ENCODE data around the gene UBN1. TPM values are rescaled to one million over a fixed set of nuclear protein-coding genes. Genes with fewer than 3 reads are reported as not detected.

Gene UBN1
- total and polyA plus RNA-seq, 2 donors (not counting 3 experiments of a cell fraction or from before 2014, with no cell fraction given): 26.0 to 44.8 TPM

DNA sequence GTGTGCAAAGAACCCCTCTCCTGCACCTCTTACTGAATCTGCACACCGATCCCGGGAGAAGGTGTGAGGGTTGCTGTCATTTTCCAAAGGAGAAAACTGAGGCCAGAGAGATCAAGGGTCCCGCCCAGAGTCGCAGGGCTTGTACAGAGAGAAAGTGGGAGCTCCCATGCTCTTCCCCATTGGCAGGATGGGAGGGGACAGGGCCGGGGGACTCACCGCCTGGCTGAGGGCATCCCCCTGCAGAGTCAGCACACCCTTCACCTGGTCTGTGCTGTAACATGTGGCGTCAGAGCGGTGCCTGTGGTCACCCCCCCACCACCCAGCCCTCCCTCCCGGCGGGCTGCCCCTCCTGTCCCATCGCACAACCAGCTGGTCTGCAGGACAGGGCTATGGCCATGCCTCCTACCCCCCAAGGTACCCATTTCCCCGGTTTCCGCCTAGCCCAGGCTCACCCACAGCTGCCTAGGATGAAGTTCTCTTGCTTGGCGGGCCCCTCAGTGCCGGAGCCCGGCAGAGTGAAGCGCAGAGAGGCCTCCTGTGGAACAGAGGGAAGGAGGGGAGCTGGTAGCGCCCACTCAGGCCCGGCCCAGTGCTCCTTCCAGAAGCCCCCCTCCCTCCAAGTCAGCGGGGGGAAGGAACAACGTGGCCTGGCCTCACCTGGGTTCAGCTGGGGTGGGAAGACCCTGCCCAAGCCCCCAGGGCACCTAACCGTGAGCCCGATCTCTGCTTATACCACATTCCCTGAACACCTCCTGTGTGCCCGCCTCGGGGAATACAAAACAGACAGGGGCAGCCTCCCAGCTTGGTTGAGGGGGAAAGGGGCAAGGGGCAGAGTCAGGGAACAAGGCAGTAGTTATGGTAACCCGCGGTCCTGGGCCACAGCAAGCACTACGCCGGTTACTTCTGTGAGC lies 46.0 kb upstream of the UBN1 start:
- Histone ChIP-seq H3K4me3 (replicated peaks in 1 of 3; ENCODE audit: insufficient read depth in 1 of 3, low read depth in 1 of 3, low read length in 3 of 3) (peak overlapping the region; percentile 59 to 76 (median 60)), H3K36me3 (ENCODE audit: control insufficient read depth in 2 of 2, extremely low read depth in 1 of 2, insufficient read depth in 2 of 2, low read length in 2 of 2) (peaks cover 2 to 7% of the 10 kb centered on the region in 2 experiments), H3K27ac (ENCODE audit: insufficient read depth, low read depth, low read length) (no peak overlapping the region), H4K20me1 (replicated peaks; ENCODE audit: control insufficient read depth, extremely low read depth, insufficient read depth, low read length) (no peaks in the 10 kb centered on the region), H3K9me1 (replicated peaks; ENCODE audit: control insufficient read depth, extremely low read depth, insufficient read depth, low read length) (no peaks in the 10 kb centered on the region), H3K4me2 (ENCODE audit: insufficient read depth, low read length) (peak overlapping the region; percentile 12), H3K79me2 (ENCODE audit: control insufficient read depth, insufficient read depth, low read length) (no peaks in the 10 kb centered on the region), H2AFZ (ENCODE audit: low read depth, low read length) (peak overlapping the region; percentile 96), H3K9ac (replicated peaks; ENCODE audit: extremely low read depth, insufficient read depth, low read length) (peak overlapping the region; percentile 1), H3K9me3 (replicated peaks; ENCODE audit: control insufficient read depth, insufficient read depth, low read length) (no peaks in the 10 kb centered on the region), H3K27me3 (ENCODE audit: control insufficient read depth in 2 of 2, insufficient read depth in 2 of 2, low read length in 2 of 2) (no peaks in the 10 kb centered on the region), H3K4me1 (ENCODE audit: control insufficient read depth, extremely low read depth, insufficient read depth, low read length) (peaks cover 7% of the 10 kb centered on the region)
- ChIA-PET POLR2A (interaction anchor here (1.1 kb wide), 1 partner anchor 19 kb away, joined by 3 read pairs; no protein-coding TSS in a partner anchor), CTCF (interaction anchor here (2.1 kb wide), 1 partner anchor 13 kb away, joined by 5 read pairs; the partner anchor contains the start of gene SEPTIN12)
- TF ChIP-seq JUN (IDR thresholded peaks at IDR 0.05; ENCODE audit: borderline replicate concordance, insufficient read depth, insufficient read length, low read depth) (no peak), POLR2AphosphoS5 (IDR thresholded peaks at IDR 0.05; ENCODE audit: insufficient read depth, low read depth, low read length) (no peak), GATA2 (IDR thresholded peaks at IDR 0.05; ENCODE audit: insufficient read depth, insufficient read length, low read depth, low read length) (no peak), EZH2 (IDR thresholded peaks at IDR 0.05; ENCODE audit: borderline replicate concordance, low read depth, low read length, severe bottlenecking) (no peak), POLR2A (IDR thresholded peaks at IDR 0.05; ENCODE audit: low read depth, low read length) (no peak)
- TF ChIP-seq, protein P1, sequence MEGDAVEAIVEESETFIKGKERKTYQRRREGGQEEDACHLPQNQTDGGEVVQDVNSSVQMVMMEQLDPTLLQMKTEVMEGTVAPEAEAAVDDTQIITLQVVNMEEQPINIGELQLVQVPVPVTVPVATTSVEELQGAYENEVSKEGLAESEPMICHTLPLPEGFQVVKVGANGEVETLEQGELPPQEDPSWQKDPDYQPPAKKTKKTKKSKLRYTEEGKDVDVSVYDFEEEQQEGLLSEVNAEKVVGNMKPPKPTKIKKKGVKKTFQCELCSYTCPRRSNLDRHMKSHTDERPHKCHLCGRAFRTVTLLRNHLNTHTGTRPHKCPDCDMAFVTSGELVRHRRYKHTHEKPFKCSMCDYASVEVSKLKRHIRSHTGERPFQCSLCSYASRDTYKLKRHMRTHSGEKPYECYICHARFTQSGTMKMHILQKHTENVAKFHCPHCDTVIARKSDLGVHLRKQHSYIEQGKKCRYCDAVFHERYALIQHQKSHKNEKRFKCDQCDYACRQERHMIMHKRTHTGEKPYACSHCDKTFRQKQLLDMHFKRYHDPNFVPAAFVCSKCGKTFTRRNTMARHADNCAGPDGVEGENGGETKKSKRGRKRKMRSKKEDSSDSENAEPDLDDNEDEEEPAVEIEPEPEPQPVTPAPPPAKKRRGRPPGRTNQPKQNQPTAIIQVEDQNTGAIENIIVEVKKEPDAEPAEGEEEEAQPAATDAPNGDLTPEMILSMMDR (IDR thresholded peaks at IDR 0.05; ENCODE audit: extremely low read depth in 1 of 2, insufficient read depth in 1 of 2, low read depth in 1 of 2, low read length in 2 of 2): no peak
- TF ChIP-seq, protein P2, sequence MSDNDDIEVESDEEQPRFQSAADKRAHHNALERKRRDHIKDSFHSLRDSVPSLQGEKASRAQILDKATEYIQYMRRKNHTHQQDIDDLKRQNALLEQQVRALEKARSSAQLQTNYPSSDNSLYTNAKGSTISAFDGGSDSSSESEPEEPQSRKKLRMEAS (IDR thresholded peaks at IDR 0.05; ENCODE audit: insufficient read depth, insufficient read length): no peak
- no peak for DNase-seq (ENCODE audit: low read depth, low spot score)
- intact Hi-C loops (cut with micrococcal nuclease) (no loop called here), dilution Hi-C loops (cut with MboI; ENCODE audit: extremely low pct_ligation_motif_present, low sequenced_read_pairs) (no loop called here)
- no TSS peak for BruUV-seq (replicated peaks)
- FAIRE-seq: no peak

Data from endothelial cell of umbilical vein (primary cell).